HK-2 (cell line): ENCODE data around the gene P2RY10.
"Not testable (repeated sequence)": the region's sequence is repeated elsewhere in the genome, so short reads cannot be mapped to it uniquely, and the experiment has no call there.

ENCODE experiments used
- DNase-seq: peaks from one replicate; pipeline ENCODE4 v3.0.0-alpha.2; 2018; ENCODE audit not compliant: unreplicated experiment

The P2RY10 gene

GRCh38 chrX:78945186-78945912 is at the start of gene P2RY10:
Gene P2RY10 (plus strand): TSS chrX:78945391. CDS start chrX:78960521, 15,130 bp downstream.
- no peak for DNase-seq

GRCh38 chrX:78922754-78923153 is 22.4 kb upstream of the P2RY10 start:
- DNase-seq, result no peak

- no peak for DNase-seq
These were observed 21.8 kb upstream of the P2RY10 start for GRCh38 chrX:78923198-78924015.

GRCh38 chrX:78931814-78932213 is 13.4 kb upstream of the P2RY10 start:
- DNase-seq, result no peak

- no peak for DNase-seq
These were observed 10.3 kb upstream of the P2RY10 start for GRCh38 chrX:78934866-78935265.

- no peak for DNase-seq
These were observed 840 bp upstream of the P2RY10 start for GRCh38 chrX:78944351-78944750.

- DNase-seq, result no peak
These were observed 1.2 kb downstream of the P2RY10 start for GRCh38 chrX:78946178-78946931.

- no peak for DNase-seq
These were observed 5.0 kb downstream of the P2RY10 start for GRCh38 chrX:78950009-78950835.

- DNase-seq, result no peak
These were observed 12.0 kb downstream of the P2RY10 start for GRCh38 chrX:78957049-78957767.

GRCh38 chrX:78957768-78958130 is 12.6 kb downstream of the P2RY10 start:
- DNase-seq, result no peak

GRCh38 chrX:78958419-78959116 is 13.4 kb downstream of the P2RY10 start:
- no peak for DNase-seq

- DNase-seq, result no peak
These were observed 15.7 kb downstream of the P2RY10 start for GRCh38 chrX:78960888-78961287.

GRCh38 chrX:78964598-78964997 is 19.4 kb downstream of the P2RY10 start:
- DNase-seq, result no peak

- no peak for DNase-seq
These were observed 34.7 kb downstream of the P2RY10 start for GRCh38 chrX:78979789-78980464.

GRCh38 chrX:78989349-78989748 is 44.2 kb downstream of the P2RY10 start:
- DNase-seq, result no peak

- DNase-seq, result no peak
These were observed 52.8 kb downstream of the P2RY10 start for GRCh38 chrX:78997870-78998558.

GRCh38 chrX:79007540-79007939 is 62.3 kb downstream of the P2RY10 start:
- not testable (repeated sequence) for DNase-seq
